SHP77 (cell line): Measurements from ENCODE around the gene ANP32B.
"Not testable (repeated sequence)": the region's sequence is repeated elsewhere in the genome, so short reads cannot be mapped to it uniquely, and the experiment has no call there.

ENCODE experiments used
- DNase-seq, 2 experiments: peaks; one replicate each; lab custom pipeline; 2025; lab: John Stamatoyannopoulos, UW

The ANP32B gene

GRCh38 chr9:97982683-97983588, at the start of gene ANP32B:
ANP32B (plus strand) TSS chr9:97983341; CDS start chr9:97983556, 215 bp downstream.
- DNase-seq: peak; percentile 71 to 82

DNA sequence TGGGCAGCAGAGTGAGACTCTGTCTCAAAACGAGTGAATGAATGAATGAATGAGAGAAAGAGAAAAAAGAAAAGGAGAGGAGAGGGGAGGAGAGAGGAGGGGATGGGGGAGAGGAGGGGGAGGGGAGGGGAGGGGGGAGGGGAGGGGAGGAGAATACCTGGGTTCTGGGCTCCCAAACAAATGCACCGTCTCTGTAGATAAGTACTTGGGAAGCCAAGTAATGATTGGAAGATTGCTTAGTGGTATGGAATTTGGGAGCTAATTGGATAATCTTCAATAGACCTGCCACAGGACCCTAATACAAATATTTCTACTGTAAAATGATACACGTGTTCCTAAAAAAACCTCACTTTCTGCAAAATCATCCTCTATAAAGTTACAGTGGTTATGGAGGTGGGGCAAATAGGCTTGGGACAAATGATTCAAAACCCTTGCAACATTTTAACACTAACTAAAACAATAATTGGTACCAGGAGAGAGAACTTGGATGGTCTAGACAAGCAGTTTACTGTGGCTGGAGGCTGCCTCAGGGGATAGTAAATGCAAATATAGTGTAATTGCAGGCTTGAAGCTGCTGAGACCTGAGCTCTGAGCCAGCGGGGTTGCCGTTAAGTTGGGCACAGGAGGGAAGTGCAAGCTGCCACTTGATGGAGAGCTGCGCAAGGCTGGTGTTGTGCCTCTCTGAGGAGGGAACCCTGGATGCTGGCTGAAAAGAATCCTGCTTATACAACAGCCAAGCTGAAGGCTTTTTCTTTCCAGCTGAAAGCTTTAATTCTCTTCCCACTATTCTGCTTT, 48.6 kb upstream of the ANP32B start:
- DNase-seq: no peak

- no peak for DNase-seq
Observed at GRCh38 chr9:97935276-97935675, 47.9 kb upstream of the ANP32B start.

- no peak for DNase-seq
Observed at GRCh38 chr9:97936998-97937397, 46.1 kb upstream of the ANP32B start.

DNA sequence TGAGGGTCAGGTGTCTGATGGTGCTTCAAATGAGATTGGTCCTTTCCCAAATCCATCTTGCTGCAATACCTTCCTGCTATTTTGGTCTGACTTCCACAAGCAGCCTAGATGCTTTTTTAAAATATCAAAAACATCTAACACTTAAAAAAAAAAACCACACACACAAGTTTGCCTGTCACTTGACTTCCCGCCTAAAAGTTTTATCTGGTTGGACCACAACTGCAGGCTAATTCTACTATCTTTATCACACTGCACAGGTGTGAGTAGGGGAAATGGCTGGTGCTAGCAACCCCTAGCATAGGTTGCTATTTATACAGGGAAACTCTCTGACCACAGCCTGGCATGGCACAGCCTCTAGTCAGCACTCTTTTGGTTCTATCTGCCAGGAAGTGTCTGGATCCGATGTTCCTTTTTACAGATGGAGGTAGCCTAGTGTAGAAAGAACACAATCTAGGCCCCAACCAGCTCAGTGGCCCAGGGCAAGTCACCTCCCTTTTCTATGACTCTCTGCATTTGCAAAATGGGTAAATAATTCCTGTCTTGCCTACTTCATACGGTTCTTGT, 45.0 kb upstream of the ANP32B start, which contains the start of gene HEMGN:
Gene HEMGN (minus strand): TSS at position 92 of the 564 bp plus-strand sequence. CDS start 36 bp downstream, at position 56.
- DNase-seq: no peak

DNA sequence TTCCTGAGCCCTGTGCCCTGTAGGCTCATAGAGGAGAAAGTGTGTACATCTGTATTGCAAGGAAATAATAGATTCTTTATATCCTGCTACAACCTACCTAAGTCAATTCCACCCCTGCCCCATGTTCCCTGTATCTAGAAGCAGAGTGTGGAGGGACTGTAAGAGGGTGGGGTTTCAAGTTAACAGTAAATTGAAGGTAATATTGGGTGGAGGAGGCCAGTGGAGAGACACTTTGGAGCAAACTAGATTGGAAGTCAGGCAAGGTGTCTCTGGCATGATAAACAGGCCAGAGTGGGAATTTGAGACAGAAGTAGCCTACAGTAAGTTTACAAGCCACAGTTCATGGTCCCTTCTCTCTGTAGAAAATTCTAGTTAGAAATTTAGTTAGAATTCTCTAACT, 42.9 kb upstream of the ANP32B start:
- no peak for DNase-seq

DNA sequence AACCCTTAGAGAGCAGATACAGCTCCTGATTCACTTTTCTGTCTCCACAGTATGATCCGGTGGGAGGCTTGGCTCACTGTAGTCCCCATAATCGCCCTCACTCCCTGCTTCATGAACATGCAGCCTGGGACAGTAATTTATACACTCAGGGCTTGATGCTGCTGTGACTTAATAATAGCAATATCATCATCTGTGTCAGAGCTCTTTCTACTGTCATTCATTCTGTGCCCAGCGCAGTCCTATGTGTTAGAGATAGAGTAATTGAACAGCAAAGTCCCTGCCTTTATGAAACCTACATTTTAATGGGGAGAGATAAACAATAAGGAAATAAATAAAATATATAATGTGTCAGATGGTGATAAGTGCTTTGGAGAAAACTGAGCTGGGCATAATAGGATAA, 42.4 kb upstream of the ANP32B start:
- no peak for DNase-seq

DNA sequence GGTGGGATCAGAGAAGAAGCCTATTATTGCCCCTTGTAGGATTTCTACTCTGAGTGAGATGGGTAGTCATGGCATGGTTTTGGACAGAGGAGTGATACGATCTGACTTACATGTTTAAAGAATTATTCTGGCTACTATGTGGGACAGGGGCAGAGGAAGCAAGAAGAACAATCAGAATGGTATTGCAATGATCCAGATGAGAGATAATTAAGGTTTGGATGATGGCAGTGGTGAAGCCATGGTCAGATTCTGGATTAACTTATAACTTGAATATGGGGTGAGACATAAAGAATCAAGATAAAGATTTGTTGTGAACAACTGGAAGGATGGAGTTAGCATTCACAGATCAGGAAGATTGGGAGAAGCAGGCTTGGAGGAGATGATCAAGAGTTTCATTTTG, 41.8 kb upstream of the ANP32B start:
- DNase-seq: no peak

DNA sequence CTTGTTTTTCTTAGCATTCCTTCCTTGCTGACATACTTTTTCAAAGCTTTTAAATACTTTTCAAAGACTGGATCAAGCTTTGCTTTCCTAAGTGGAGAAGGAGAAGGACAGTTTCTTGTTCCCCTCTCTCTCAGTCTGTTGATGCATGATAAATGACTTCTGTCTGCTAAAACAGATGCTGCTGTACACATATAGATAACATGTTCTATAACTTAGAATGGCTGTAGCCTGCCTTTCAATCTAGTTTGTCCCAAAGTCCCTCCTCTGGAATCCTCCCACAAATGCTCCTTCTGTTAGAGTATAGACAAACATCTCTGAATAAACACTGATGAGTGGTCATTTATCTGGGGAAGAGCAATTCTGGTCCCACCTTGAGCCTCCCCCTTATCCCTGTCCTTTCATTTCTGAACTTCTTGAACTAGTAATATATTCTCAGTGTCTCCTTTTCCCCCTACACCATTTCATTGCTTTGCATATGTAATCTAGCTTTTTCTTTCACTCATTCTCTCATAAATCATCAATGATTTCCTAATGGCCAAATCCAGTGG, 39.8 kb upstream of the ANP32B start:
- no peak for DNase-seq

GRCh38 chr9:97944612-97945011, 38.5 kb upstream of the ANP32B start:
- DNase-seq: no peak

- DNase-seq: not testable (repeated sequence)
Observed at GRCh38 chr9:97945470-97945869, 37.7 kb upstream of the ANP32B start.

DNA sequence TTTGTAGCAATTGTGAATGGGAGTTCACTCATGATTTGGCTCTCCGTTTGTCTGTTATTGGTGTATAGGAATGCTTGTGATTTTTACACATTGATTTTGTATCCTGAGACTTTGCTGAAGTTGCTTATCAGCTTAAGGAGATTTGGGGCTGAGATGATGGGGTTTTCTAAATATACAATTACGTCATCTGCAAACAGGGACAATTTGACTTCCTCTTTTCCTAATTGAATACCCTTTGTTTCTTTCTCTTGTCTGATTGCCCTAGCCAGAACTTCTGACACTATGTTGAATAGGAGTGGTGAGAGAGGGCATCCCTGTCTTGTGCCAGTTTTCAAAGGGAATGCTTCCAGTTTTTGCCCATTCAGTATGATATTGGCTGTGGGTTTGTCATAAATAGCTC, 36.0 kb upstream of the ANP32B start:
- DNase-seq: not testable (repeated sequence)

GRCh38 chr9:97950873-97951272, 32.3 kb upstream of the ANP32B start:
- DNase-seq: peak; percentile 62

DNA sequence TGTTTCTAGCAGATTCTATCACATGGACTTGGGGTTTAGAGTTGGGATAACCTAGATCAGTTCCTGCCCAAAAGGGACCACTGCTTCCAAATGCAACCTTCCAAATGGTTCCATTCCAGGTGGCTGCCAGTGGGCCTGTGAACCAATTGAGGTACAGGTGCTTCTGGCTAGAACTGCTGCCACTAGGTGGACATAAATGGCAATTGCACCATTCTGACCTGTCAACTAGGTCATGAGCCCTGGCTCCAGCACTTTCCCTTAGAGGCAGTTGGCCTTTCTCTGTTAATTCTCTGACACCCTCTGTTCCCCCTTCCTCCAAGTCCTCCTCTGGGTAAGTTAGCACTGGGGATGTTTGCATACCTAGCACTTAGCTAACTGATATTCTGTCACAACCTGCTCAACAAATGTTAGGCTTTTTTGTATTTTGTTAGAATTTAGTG, 28.6 kb upstream of the ANP32B start:
- peak; percentile 51 to 52 for DNase-seq

DNA sequence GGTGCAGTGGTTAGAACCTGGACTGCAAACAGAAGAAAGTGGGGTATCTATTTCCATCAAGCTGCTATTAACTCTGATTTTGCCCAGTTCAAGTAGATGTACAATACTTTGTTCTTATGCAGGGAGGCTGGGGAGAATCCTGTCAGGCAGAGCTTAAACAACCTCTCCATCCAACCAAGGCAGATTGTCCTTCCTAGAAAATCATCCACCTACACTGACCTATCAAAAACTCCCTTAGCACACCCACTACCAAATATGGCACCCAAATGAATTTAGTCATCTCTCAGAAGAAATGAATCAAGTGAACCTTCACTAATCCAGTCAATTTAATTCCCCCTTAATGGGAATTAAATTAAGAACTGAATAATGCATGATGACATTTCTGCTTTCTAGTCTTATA, 26.8 kb upstream of the ANP32B start:
- DNase-seq: no peak

- no peak for DNase-seq
Observed at GRCh38 chr9:97958812-97959511, 24.2 kb upstream of the ANP32B start.

- DNase-seq: no peak
Observed at GRCh38 chr9:97959585-97959984, 23.6 kb upstream of the ANP32B start.

DNA sequence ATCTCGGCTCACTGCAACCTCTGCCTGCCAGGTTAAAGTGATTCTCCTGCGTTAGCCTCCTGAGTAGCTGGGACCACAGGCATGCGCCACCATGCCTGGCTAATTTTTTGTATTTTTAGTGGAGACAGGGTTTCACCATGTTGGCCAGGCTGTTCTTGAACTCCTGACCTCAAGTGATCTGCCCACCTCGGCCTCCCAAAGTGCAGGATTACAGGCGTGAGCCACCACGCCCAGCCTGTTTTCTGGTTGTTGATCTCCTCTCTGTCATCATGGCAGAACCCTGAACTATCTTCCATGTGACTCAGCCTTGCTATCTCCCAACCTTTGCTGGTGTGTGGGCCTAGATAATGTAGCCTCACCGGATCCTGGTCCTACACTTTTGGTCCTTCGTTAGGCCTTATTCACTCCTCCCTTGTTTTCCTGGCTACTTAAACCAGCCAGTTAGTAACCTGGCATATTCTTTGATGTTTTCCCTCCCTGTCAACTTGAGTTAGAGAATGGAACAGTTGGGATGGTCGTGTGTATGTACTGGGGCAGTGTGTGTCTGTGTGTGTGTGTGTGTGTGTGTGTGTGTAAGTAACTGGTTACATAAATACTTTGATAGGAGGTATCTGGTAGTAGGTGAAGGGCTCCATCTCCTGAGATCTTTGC, 22.3 kb upstream of the ANP32B start:
- not testable (repeated sequence) for DNase-seq

GRCh38 chr9:97961361-97961760, 21.8 kb upstream of the ANP32B start:
- DNase-seq: no peak

DNA sequence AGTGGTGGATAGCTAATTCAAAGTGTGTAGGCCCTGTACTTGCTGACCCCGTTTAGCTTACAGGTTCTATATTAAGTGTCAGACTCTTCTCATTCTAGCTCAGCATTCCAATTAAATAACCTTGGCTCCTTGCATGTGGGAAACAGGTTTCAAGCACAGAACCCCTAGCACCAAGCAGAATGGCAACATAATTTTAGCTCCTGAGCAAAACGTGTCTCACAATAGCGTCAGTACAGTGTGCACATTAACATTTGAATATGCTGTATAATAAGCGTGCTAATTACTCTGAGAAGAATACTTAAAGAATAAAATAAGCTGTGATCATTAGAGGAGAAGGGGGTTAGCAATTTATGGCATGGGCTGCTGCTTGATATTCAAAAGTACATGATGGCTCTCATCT, 21.0 kb upstream of the ANP32B start:
- DNase-seq: no peak

- no peak for DNase-seq
Observed at GRCh38 chr9:97962575-97962974, 20.6 kb upstream of the ANP32B start.
